Mucosa of descending colon (tissue), 3 donors: ENCODE results near the gene MCTP1. TPM values are rescaled to one million over a fixed set of nuclear protein-coding genes. Genes with fewer than 3 reads are reported as not detected.

ENCODE experiments used
- ATAC-seq: fragments of 200-7000 bp; cut with Tn5 transposase; one replicate; pipeline ENCODE4 v1.9.1; 2020; ENCODE audit warnings: mild to moderate bottlenecking, moderate library complexity
- DNase-seq, 3 donors: peaks; one replicate each; pipeline ENCODE4 v3.0.0-alpha.2; 2020
- H3K36me3 ChIP-seq: fragments of 200-600 bp; one replicate; pipeline ENCODE4 v1.8.0; 2021; ENCODE audit warnings: low read depth, mild to moderate bottlenecking
- H3K4me1 ChIP-seq: fragments of 200-600 bp; one replicate; pipeline ENCODE4 v1.8.0; 2021; ENCODE audit warnings: low read depth, mild to moderate bottlenecking
- H3K4me3 ChIP-seq: fragments of 200-600 bp; one replicate; pipeline ENCODE4 v1.8.0; 2021; ENCODE audit warnings: mild to moderate bottlenecking
- H3K9me3 ChIP-seq: fragments of 200-600 bp; one replicate; pipeline ENCODE4 v1.8.0; 2021; ENCODE audit warnings: mild to moderate bottlenecking
- CTCF ChIP-seq: fragments of 200-600 bp; IDR thresholded peaks from one replicate; pipeline ENCODE4 v1.8.0; 2022; ENCODE audit warnings: antibody characterized with exemption, mild to moderate bottlenecking
- intact Hi-C, 2 donors: fragments of 100-400 bp; cut with DNase I in 1 of 2; cut with micrococcal nuclease in 1 of 2; formaldehyde crosslinking; loops; one replicate each; pipeline versions ENCODE4 v1.11.0 to v1.11.1; 2022; cut with DNase I, micrococcal nuclease
- total RNA-seq, 3 donors: library from RNA; stranded (reverse); fragmentation: NEBNext Ultra II Directional in 2 of 3; extraction: Animal tissue kit (Norgen Biotek cat#: 25700) in 2 of 3; gene quantifications; one replicate each; pipeline versions ENCODE4 v1.2.1 to v1.2.4, GENCODE V29; 2021 to 2023
- donor health status: DM: no; HTN: no; CAD: no; lungs with moderate emphysema.
- donor health status: DM: no; HTN: no; CAD: no.
- donor health status: DM: no; HTN: yes; CAD: no.

The MCTP1 gene
- total RNA-seq, 3 donors from 2014 or later: 6.8 to 12.3 (median 7.7) TPM

- intact Hi-C loops: no loop called here
- Histone ChIP-seq H3K9me3 (no peaks in the 10 kb centered on the region), H3K4me3 (no peak overlapping the region), H3K4me1 (no peaks in the 10 kb centered on the region), H3K36me3 (no peaks in the 10 kb centered on the region)
- DNase-seq: no peak
- TF ChIP-seq CTCF: no peak
- no peak for ATAC-seq
Observed at GRCh38 chr5:95076395-95077185, 208.3 kb downstream of the MCTP1 start.

GRCh38 chr5:95075111-95075510, 209.8 kb downstream of the MCTP1 start:
- Histone ChIP-seq H3K9me3 (no peaks in the 10 kb centered on the region), H3K4me3 (no peak overlapping the region), H3K36me3 (no peaks in the 10 kb centered on the region), H3K4me1 (no peaks in the 10 kb centered on the region)
- DNase-seq: no peak
- ATAC-seq: no peak
- intact Hi-C loops: no loop called here
- TF ChIP-seq CTCF: no peak

DNA sequence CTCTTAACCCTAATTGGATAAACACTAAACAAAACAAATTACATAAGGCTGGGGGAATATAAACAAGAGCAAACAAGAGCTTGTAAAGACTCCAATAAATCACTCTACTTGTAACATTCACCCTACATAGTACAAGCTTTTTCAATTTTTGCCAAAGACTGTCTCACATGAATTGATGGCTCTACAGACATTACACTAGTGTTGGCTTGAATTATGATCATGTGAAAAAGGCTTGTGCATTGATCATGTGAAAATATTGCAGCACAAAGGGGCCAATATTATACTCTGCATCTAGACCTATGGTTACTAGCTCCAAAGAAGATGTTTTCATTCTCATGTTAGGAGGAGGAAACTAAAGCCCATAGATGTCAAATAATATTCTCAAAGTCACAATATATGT, 212.6 kb downstream of the MCTP1 start:
- Histone ChIP-seq H3K4me3 (no peak overlapping the region), H3K4me1 (no peaks in the 10 kb centered on the region), H3K36me3 (no peaks in the 10 kb centered on the region), H3K9me3 (no peaks in the 10 kb centered on the region)
- DNase-seq: no peak
- no peak for TF ChIP-seq CTCF
- intact Hi-C loops: no loop called here
- ATAC-seq: no peak

GRCh38 chr5:95070866-95071265, 214.0 kb downstream of the MCTP1 start:
- intact Hi-C loops: no loop called here
- TF ChIP-seq CTCF: no peak
- no peaks in the 10 kb centered on the region for H3K36me3 ChIP-seq
- H3K4me1 ChIP-seq: no peaks in the 10 kb centered on the region
- no peaks in the 10 kb centered on the region for H3K9me3 ChIP-seq
- H3K4me3 ChIP-seq: no peak overlapping the region
- DNase-seq (no peak), ATAC-seq (no peak)

- intact Hi-C loops: no loop called here
- DNase-seq: no peak
- Histone ChIP-seq H3K4me1 (no peaks in the 10 kb centered on the region), H3K9me3 (no peaks in the 10 kb centered on the region), H3K36me3 (no peaks in the 10 kb centered on the region), H3K4me3 (no peak overlapping the region)
- TF ChIP-seq CTCF: no peak
- no peak for ATAC-seq
Observed at GRCh38 chr5:95070453-95070852, 214.4 kb downstream of the MCTP1 start.
